MM.1S (cell line): ENCODE results near the gene AMBRA1.

Experiments
- DNase-seq: peaks from one replicate; pipeline ENCODE4 v3.0.0-alpha.2; 2015
- H2AFZ ChIP-seq: fragments of 300-600 bp; sonication (generic); 2 replicates; pipeline ENCODE4 v1.6.0; 2016; ENCODE audit warnings: antibody characterized with exemption, low read length
- H3F3A ChIP-seq: fragments of 300-600 bp; sonication (generic); 2 replicates; pipeline ENCODE4 v1.6.1; 2016; ENCODE audit warnings: mild to moderate bottlenecking, antibody characterized with exemption, low read length, moderate library complexity, mixed read lengths; ENCODE audit not compliant: insufficient read depth
- H3K27ac ChIP-seq: fragments of 300-600 bp; sonication (generic); 2 replicates; pipeline ENCODE4 v1.5.1; 2016; ENCODE audit warnings: mild to moderate bottlenecking, low read length
- H3K27me3 ChIP-seq: fragments of 300-600 bp; sonication (generic); replicated peaks from 2 replicates; pipeline ENCODE4 v1.6.0; 2016; ENCODE audit warnings: low read length; ENCODE audit not compliant: insufficient read depth
- H3K36me3 ChIP-seq: fragments of 300-600 bp; sonication (generic); replicated peaks from 2 replicates; pipeline ENCODE4 v1.6.1; 2016; ENCODE audit warnings: mild to moderate bottlenecking, low read length, mixed read lengths; ENCODE audit not compliant: insufficient read depth
- H3K4me1 ChIP-seq: fragments of 300-600 bp; sonication (generic); 2 replicates; pipeline ENCODE4 v1.6.1; 2016; ENCODE audit warnings: low read length, mixed read lengths
- H3K4me2 ChIP-seq: fragments of 300-600 bp; sonication (generic); 2 replicates; pipeline ENCODE4 v1.6.0; 2016; ENCODE audit warnings: low read depth, low read length
- H3K4me3 ChIP-seq: fragments of 300-600 bp; sonication (generic); 2 replicates; pipeline ENCODE4 v1.5.1; 2016; ENCODE audit warnings: low read length, mixed read lengths
- H3K79me2 ChIP-seq: fragments of 300-600 bp; sonication (generic); 2 replicates; pipeline ENCODE4 v1.6.1; 2016; ENCODE audit warnings: mixed run types, low read length, mixed read lengths
- H3K9ac ChIP-seq: fragments of 300-600 bp; sonication (generic); 2 replicates; pipeline ENCODE4 v1.6.1; 2016; ENCODE audit warnings: low read length, mixed read lengths
- H3K9me2 ChIP-seq: fragments of 300-600 bp; sonication (generic); replicated peaks from 2 replicates; pipeline ENCODE4 v1.6.1; 2016; ENCODE audit warnings: mild to moderate bottlenecking, low read length, mixed read lengths; ENCODE audit not compliant: insufficient read depth
- H3K9me3 ChIP-seq: fragments of 300-600 bp; sonication (generic); replicated peaks from 2 replicates; pipeline ENCODE4 v1.6.1; 2016; ENCODE audit warnings: mild to moderate bottlenecking, low read length, mixed read lengths; ENCODE audit not compliant: insufficient read depth
- H4K20me1 ChIP-seq: fragments of 300-600 bp; sonication (generic); 2 replicates; pipeline ENCODE4 v1.6.1; 2016; ENCODE audit warnings: mild to moderate bottlenecking, low read length, moderate library complexity, mixed read lengths; ENCODE audit not compliant: insufficient read depth
- EZH2 ChIP-seq: fragments of 300-600 bp; sonication (generic); optimal IDR thresholded peaks from 2 replicates; pipeline ENCODE3; 2017; ENCODE audit warnings: low read depth, mild to moderate bottlenecking, antibody characterized with exemption, low read length, mixed read lengths
- EZH2phosphoT487 ChIP-seq: fragments of 300-600 bp; sonication (generic); IDR thresholded peaks from 2 replicates; pipeline ENCODE4 v1.6.1; 2018; ENCODE audit warnings: antibody characterized with exemption, low read length
- TF ChIP-seq, protein P1 (sequence below): fragments of 300-600 bp; sonication (generic); IDR thresholded peaks from 2 replicates; pipeline ENCODE4 v1.5.1; 2016; ENCODE audit warnings: antibody characterized with exemption, low read length, mixed read lengths

The AMBRA1 gene

DNA sequence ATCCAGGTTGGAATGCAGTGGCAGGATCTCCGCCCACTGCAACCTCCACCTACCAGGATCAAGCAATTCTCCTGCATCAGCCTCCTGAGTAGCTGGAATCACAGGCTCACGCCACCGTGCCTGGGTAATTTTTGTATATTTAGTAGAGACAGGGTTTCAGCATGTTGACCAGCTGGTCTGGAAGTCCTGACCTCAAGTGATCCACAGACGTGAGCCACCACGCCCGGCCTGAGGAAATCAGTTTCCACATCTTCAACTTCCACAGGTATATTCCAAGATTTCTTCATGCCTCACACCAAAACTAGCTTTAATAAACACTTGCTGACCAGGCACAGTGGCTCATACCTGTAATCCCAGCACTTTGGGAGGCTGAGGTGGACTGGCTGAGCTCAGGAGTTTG is 15.6 kb upstream of the AMBRA1 start:
- Histone ChIP-seq H3K27me3 (no peaks in the 10 kb centered on the region), H4K20me1 (no peaks in the 10 kb centered on the region), H3K4me2 (no peak overlapping the region), H3F3A (no peaks in the 10 kb centered on the region), H3K79me2 (no peaks in the 10 kb centered on the region), H2AFZ (no peak overlapping the region), H3K36me3 (no peaks in the 10 kb centered on the region), H3K4me3 (no peak overlapping the region), H3K4me1 (no peaks in the 10 kb centered on the region), H3K9ac (no peak overlapping the region), H3K27ac (no peak overlapping the region), H3K9me2 (no peaks in the 10 kb centered on the region), H3K9me3 (no peaks in the 10 kb centered on the region)
- TF ChIP-seq EZH2 = no peak
- TF ChIP-seq, protein P1, sequence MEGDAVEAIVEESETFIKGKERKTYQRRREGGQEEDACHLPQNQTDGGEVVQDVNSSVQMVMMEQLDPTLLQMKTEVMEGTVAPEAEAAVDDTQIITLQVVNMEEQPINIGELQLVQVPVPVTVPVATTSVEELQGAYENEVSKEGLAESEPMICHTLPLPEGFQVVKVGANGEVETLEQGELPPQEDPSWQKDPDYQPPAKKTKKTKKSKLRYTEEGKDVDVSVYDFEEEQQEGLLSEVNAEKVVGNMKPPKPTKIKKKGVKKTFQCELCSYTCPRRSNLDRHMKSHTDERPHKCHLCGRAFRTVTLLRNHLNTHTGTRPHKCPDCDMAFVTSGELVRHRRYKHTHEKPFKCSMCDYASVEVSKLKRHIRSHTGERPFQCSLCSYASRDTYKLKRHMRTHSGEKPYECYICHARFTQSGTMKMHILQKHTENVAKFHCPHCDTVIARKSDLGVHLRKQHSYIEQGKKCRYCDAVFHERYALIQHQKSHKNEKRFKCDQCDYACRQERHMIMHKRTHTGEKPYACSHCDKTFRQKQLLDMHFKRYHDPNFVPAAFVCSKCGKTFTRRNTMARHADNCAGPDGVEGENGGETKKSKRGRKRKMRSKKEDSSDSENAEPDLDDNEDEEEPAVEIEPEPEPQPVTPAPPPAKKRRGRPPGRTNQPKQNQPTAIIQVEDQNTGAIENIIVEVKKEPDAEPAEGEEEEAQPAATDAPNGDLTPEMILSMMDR = no peak
- TF ChIP-seq EZH2phosphoT487 = no peak
- DNase-seq = no peak

DNA sequence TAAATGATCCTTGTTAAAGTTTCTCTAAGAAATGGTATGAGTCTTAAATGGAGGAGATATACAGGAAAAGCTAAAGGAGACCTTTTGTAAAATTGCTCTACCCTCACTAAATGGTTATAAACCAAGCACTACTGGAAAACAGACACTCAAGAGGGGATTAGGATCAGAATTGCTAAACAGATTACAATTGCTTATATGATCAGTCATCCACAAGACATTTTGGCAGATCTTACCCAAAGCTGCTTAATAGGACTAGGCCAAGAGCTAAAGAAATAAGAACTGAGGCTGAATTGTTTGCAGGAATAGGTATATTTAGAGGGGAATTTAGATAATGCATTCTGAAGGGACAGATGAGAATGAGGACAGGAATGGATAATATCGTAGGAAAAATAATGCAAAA is 13.7 kb upstream of the AMBRA1 start:
- no peak for DNase-seq
- Histone ChIP-seq H3K4me3 (no peak overlapping the region), H3K9me3 (no peaks in the 10 kb centered on the region), H4K20me1 (no peaks in the 10 kb centered on the region), H3K79me2 (no peaks in the 10 kb centered on the region), H3K27ac (no peak overlapping the region), H3K4me2 (no peak overlapping the region), H3K9me2 (no peaks in the 10 kb centered on the region), H3K9ac (no peak overlapping the region), H2AFZ (no peak overlapping the region), H3F3A (no peaks in the 10 kb centered on the region), H3K27me3 (no peaks in the 10 kb centered on the region), H3K36me3 (no peaks in the 10 kb centered on the region), H3K4me1 (peaks cover 9% of the 10 kb centered on the region)
- TF ChIP-seq, protein P1 = no peak
- no peak for TF ChIP-seq EZH2
- no peak for TF ChIP-seq EZH2phosphoT487

- H3K27me3 ChIP-seq = no peaks in the 10 kb centered on the region
- H3K4me1 ChIP-seq = peaks cover 18% of the 10 kb centered on the region
- no peaks in the 10 kb centered on the region for H3K9me3 ChIP-seq
- H2AFZ ChIP-seq = no peak overlapping the region
- H3F3A ChIP-seq = no peaks in the 10 kb centered on the region
- TF ChIP-seq EZH2 (no peak), EZH2phosphoT487 (no peak)
- TF ChIP-seq, protein P1 = no peak
- no peak overlapping the region for H3K4me3 ChIP-seq
- no peak overlapping the region for H3K27ac ChIP-seq
- no peaks in the 10 kb centered on the region for H3K79me2 ChIP-seq
- H3K9ac ChIP-seq = no peak overlapping the region
- H3K4me2 ChIP-seq = no peak overlapping the region
- no peak for DNase-seq
- H4K20me1 ChIP-seq = no peaks in the 10 kb centered on the region
- no peaks in the 10 kb centered on the region for H3K36me3 ChIP-seq
- no peaks in the 10 kb centered on the region for H3K9me2 ChIP-seq
Measured at GRCh38 chr11:46604796-46605195, 11.0 kb upstream of the AMBRA1 start.
